GM21619 (cell line): ENCODE data around the gene TRAPPC10.

Source experiments
- ATAC-seq: cut with Tn5 transposase; IDR thresholded peaks from one replicate; pipeline ENCODE4 v1.9.1; 2021; ENCODE audit not compliant: unreplicated experiment

Gene TRAPPC10

GRCh38 chr21:43997766-43998742 is 14.1 kb upstream of the TRAPPC10 start:
- ATAC-seq = no peak

- ATAC-seq = no peak
Measured at GRCh38 chr21:44000360-44000759, 11.7 kb upstream of the TRAPPC10 start.

- ATAC-seq = no peak
Measured at GRCh38 chr21:44002511-44002910, 9.6 kb upstream of the TRAPPC10 start.

- ATAC-seq = no peak
Measured at GRCh38 chr21:44003307-44003966, 8.7 kb upstream of the TRAPPC10 start.

- no peak for ATAC-seq
Measured at GRCh38 chr21:44005071-44005470, 7.0 kb upstream of the TRAPPC10 start.

- ATAC-seq = no peak
Measured at GRCh38 chr21:44005593-44005992, 6.5 kb upstream of the TRAPPC10 start.

- no peak for ATAC-seq
Measured at GRCh38 chr21:44006017-44006619, 6.0 kb upstream of the TRAPPC10 start.

- ATAC-seq = no peak
Measured at GRCh38 chr21:44006656-44007055, 5.5 kb upstream of the TRAPPC10 start.

GRCh38 chr21:44010429-44010828 is 1.7 kb upstream of the TRAPPC10 start:
- no peak for ATAC-seq

- ATAC-seq = no peak
Measured at GRCh38 chr21:44011123-44011522, 986 bp upstream of the TRAPPC10 start.

- peak; percentile 54 for ATAC-seq
Measured at GRCh38 chr21:44012474-44013379, 618 bp downstream of the TRAPPC10 start.

- ATAC-seq = no peak
Measured at GRCh38 chr21:44013380-44014088, 1.4 kb downstream of the TRAPPC10 start.

- no peak for ATAC-seq
Measured at GRCh38 chr21:44017601-44018000, 5.5 kb downstream of the TRAPPC10 start.

- no peak for ATAC-seq
Measured at GRCh38 chr21:44018127-44018526, 6.0 kb downstream of the TRAPPC10 start.

- ATAC-seq = no peak
Measured at GRCh38 chr21:44018813-44019567, 6.9 kb downstream of the TRAPPC10 start.

- ATAC-seq = no peak
Measured at GRCh38 chr21:44019568-44019958, 7.5 kb downstream of the TRAPPC10 start.

- ATAC-seq = no peak
Measured at GRCh38 chr21:44020551-44020950, 8.4 kb downstream of the TRAPPC10 start.

GRCh38 chr21:44021064-44021463 is 9.0 kb downstream of the TRAPPC10 start:
- no peak for ATAC-seq

- ATAC-seq = no peak
Measured at GRCh38 chr21:44024257-44024656, 12.1 kb downstream of the TRAPPC10 start.
